Esophagus muscularis mucosa (tissue), 4 donors: ENCODE measurements around the gene ESYT2.

Experiments
- CTCF ChIP-seq, 3 experiments: fragments of 200-600 bp in 2 of 3; fragments of 450-650 bp in 1 of 3; sonication (generic) in 2 of 3; IDR thresholded peaks; one replicate each; pipeline ENCODE4 v1.5.1; 2017 to 2019; ENCODE audit warnings: antibody characterized with exemption in 3 of 3, mild to moderate bottlenecking in 2 of 3, moderate library complexity in 1 of 3
- EP300 ChIP-seq: sonication (generic); formaldehyde crosslinking; IDR thresholded peaks from one replicate; pipeline ENCODE4 v1.6.1; 2017; ENCODE audit warnings: antibody characterized with exemption
- POLR2A ChIP-seq: fragments of 450-650 bp; IDR thresholded peaks from one replicate; pipeline ENCODE4 v1.6.1; 2017; ENCODE audit warnings: antibody characterized with exemption, moderate library complexity, mild to moderate bottlenecking, low read depth
- POLR2AphosphoS5 ChIP-seq, 2 donors: sonication (generic); formaldehyde crosslinking; IDR thresholded peaks; one replicate each; pipeline ENCODE4 v1.6.1; 2017; ENCODE audit warnings: antibody characterized with exemption in 2 of 2

GRCh38 chr7:158865977-158866376, 36.7 kb upstream of the ESYT2 start:
- TF ChIP-seq CTCF (IDR thresholded peaks at IDR 0.05) (no peak), POLR2A (no peak), POLR2AphosphoS5 (IDR thresholded peaks at IDR 0.05) (no peak), EP300 (no peak)
